GM19455 (cell line): ENCODE results near the gene TAX1BP1.
"Not testable (repeated sequence)": the region's sequence is repeated elsewhere in the genome, so short reads cannot be mapped to it uniquely, and the experiment has no call there.

Source experiments
- ATAC-seq: cut with Tn5 transposase; IDR thresholded peaks from one replicate; pipeline ENCODE4 v1.9.1; 2021; ENCODE audit not compliant: unreplicated experiment

TAX1BP1 gene

DNA sequence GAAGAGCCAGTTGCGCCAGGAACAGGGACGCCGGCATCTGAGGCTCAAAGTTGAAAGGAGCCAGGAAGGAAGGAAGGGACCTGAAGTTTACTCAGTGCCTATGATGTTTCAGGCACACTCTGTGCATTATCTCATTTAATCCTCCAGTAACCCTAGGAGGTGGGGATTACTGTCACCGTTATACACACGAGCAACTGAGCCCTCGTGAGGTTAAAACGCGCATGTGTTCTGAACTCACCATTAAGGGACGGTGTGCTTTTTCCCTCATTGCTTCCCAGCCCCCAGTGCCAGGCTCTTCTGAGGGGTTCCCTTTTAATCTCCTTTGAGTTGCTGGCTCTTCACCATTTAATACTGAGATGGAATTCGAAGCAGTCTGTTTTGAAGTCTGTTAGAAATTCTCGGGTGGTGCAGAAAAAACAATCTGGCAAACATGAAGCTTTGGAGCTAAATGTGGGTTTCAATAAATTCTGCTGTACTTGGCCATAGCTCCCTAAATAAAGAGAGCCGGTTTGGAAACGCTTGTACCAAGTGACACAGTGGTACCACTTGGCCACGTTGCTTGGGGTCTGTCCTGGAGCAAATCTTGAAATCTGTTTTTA lies 102.2 kb downstream of the TAX1BP1 start:
- no peak for ATAC-seq

DNA sequence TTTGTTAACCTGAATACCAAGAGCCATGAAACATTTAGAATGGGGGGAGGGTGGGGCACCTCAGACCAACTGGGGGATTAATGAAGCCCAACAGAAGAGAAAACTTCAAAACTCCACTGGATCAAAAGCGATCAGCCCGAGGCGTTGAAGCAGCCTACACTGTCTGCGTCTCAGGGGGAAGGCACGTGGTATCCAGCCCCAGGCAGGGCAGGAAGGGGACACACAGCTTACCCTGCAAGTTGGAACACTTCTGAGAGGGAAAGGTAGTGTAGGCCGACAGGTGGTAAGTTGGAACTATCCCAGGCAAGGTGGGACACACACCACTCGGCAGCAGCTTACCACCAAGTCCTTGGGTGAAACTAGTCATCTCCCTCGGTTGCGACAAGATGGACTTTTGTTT lies 102.9 kb downstream of the TAX1BP1 start:
- ATAC-seq: no peak

DNA sequence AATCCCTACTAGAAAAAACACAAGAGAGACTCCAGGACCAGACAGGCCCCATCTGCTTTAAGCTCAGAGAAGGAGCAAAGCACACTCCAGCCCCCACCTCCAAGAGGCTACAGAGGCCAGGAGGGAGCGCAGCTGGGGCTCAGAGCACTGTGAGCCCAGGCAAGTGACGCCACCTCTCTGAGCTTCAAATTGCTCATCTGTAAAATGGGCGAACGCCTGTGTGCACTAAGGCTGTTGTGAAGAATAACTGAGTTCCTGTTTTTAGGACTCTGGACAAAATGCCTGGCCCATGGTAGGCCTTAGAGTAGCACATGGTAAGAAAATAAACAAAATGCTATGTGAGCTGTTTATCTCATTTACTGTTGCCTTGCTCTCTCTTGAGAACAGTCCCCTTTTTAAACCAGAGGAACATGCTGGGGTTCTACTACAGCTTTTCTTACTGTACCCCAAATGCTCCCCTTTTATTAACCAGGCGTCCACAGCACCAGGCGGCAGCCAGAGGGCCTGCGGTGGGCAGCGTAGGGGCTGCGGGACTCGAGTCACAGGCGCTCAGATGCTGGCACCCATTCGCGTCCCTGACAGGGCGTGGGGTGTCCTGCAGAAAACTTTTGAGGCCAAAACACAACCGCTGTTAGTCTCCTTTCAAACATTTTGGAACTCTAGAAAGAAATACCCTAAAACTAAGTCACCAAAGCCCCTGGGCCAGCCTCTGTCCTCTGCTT lies 103.8 kb downstream of the TAX1BP1 start:
- no peak for ATAC-seq

DNA sequence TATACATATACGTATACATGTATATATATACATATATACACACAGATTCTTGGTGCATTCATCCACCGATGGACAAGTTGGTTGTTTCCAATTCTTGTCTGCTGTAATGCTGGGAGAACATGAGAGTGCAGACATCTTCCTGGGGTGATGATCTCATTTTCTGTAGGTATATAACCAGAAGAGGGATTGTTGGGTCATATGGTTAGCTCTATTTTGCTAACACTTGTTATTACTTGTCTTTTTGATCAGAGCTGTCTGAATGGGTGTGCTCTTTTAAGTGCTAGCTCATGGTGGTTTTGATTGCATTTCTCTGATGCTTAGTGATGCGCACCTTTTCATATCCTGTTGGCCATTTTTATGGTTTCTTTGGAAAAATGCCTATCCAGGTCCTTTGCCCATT lies 106.4 kb downstream of the TAX1BP1 start:
- ATAC-seq: no peak

- ATAC-seq: no peak
These were observed 110.6 kb downstream of the TAX1BP1 start for GRCh38 chr7:27850531-27850930.

DNA sequence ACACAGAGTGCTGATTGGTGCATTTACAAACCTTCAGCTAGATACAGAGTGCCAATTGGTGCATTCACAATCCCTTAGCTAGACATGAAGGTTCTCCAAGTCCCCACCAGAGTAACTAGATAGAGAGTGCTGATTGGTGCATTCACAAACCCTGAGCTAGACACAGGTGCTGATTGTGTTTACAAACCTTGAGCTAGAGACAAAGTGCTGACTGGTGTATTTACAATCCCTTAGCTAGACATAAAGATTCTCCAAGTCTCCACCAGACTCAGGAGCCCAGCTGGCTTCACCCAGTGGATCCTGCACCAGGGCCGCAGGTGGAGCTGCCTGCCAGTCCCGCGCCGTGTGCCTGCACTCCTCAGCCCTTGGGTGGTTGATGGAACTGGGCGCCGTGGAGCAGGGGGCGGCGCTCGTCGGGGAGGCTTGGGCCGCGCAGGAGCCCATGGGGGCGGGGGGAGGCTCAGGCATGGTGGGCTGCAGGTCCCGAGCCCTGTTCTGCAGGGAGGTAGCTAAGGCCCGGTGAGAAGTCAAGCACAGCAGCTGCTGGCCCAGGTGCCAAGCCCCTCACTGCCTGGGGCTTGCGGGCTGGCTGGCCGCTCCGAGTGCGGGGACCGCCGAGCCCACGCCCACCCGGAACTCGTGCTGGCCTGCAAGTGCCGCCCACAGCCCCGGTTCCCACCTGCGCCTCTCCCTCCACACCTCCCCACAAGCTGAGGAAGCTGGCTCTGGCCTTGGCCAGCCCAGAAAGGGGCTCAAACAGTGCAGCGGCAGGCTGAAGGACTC lies 116.9 kb downstream of the TAX1BP1 start:
- ATAC-seq: not testable (repeated sequence)

DNA sequence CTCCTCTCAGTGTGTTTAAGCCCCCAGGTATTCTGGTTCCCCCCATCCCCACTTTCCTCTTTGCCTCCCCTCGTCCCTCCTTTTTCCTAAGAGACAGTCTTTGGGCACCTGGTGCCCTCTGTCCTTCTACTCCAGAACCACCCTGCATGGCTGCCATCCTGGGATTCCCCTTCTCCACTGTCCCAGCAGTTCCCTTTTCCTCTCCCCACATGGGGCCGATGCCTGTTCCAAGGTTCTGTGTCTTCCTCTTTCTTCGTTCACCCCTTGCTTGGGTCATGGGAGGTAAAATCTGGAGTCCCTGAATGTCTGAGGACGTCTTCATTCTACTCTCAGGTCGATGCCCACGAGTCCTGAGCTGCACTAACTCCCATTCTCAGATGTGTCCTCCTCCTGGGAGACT lies 120.8 kb downstream of the TAX1BP1 start:
- ATAC-seq: no peak

DNA sequence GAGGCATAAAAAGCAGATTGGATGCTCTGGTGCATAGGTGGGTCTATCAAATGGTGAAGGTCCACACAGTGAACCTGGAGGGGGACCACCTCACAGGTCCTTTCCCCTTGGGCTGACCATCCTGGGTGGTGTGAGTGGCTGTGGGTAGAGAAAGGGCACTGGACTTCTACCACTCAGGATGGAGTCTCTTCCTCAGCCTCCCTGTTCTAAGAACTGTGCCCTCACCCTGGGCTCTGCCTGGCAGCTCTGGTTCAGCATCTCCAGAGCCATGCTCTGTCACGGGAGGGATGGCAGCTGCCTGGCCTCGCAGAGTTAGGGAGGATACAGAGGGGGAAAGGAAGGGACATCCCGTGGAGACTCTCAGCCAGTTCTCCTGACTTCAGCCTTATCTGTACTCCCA lies 121.8 kb downstream of the TAX1BP1 start:
- ATAC-seq: no peak

- ATAC-seq: no peak
These were observed 123.9 kb downstream of the TAX1BP1 start for GRCh38 chr7:27863880-27864279.

DNA sequence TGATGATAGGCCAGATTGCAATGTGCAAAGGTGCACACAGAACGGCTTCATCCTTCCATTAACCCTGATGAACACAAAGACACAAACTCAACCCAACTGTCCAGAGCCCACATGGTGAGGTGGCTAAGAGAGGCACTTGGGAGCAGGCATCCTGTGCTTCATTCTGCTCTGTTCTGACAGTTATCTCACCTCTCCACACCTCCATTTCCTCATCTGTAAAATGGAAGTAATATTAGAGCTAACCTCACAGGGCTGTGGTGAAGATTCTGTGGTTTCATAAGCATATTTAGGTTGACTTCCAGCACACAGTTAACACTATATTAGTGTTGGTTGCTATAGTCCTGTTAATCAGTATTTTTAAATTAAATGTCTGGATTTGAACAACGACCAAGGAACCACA lies 126.3 kb downstream of the TAX1BP1 start:
- no peak for ATAC-seq

GRCh38 chr7:27866828-27867672 lies 127.1 kb downstream of the TAX1BP1 start:
- ATAC-seq: no peak

DNA sequence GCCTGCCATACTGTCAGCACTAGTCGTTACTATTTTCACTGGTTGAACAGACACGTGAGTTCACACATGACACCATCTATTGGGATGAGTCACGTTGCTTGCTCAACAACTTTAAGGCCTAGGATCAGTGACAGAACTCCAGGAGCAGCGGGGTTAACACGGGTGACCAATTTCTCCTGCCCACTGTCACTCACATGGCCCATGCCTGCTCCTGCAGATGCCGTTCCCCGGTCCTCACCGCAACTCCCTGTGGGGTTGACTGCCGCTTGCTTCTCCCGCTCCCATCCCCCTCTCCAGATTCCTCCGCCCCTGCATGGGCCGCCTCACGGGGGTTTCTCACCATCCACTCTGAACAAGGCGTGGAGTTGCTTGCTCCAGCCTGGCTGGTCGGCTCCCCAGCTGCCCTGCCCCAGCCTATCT lies 128.2 kb downstream of the TAX1BP1 start:
- no peak for ATAC-seq

DNA sequence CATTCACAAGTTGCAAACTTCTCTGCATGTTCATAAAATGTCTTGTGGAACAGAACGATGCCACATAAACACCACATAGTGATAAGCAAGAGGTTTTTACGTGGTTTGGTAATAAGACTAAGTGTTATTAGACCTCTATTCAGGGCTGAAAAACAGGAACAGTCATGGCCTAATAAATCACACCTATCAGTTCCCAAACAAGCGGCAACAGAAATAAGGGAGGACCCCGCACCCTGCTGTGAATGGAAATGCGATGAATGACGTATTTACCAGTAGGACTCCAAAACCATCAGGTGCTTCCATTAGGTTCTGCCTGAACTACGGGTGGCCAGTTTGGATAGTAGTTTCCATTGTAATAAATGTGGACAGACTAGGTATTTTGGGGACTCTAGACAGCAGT lies 129.1 kb downstream of the TAX1BP1 start:
- no peak for ATAC-seq

DNA sequence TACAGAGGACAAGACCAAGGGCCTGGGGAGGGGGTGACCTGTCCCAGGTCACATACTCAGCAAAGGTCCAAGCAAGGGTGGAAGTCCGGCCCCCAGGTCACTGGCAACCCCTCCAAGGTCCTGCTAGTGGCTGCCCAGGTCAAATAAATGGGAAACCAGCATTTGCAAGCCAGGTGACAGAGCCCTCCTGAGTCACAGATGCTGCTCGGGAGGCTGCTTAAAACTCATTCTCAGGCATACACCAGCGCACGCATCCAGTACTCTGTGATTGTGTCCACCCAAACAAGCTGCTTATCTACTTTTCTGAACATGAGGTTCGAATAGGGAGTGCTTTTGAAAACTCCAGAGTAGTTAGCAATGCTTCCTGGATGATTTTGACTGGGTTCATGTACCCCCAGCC lies 130.6 kb downstream of the TAX1BP1 start:
- no peak for ATAC-seq

- ATAC-seq: no peak
These were observed 131.1 kb downstream of the TAX1BP1 start for GRCh38 chr7:27871086-27871485.

DNA sequence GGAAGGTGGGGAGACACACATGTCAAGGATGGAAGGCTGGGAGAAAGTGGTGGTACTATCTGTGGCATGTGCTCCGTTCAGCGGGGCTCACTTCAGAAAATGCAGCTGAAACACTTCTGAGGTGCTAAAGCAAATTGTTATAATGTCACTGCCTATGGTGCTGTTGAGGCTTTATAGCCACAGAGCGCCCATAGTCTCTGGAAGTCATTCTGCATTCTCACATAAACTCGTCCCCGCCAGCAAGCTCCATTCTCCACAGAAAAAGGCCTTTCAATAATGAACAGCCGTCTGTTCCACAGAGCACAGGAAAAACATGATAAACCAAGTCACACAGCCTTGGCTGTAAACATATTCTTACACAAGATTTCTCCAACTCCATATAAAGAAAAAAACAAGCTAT lies 131.9 kb downstream of the TAX1BP1 start:
- no peak for ATAC-seq

- no peak for ATAC-seq
These were observed 132.7 kb downstream of the TAX1BP1 start for GRCh38 chr7:27872356-27873275.

- no peak for ATAC-seq
These were observed 134.3 kb downstream of the TAX1BP1 start for GRCh38 chr7:27873981-27874957.

DNA sequence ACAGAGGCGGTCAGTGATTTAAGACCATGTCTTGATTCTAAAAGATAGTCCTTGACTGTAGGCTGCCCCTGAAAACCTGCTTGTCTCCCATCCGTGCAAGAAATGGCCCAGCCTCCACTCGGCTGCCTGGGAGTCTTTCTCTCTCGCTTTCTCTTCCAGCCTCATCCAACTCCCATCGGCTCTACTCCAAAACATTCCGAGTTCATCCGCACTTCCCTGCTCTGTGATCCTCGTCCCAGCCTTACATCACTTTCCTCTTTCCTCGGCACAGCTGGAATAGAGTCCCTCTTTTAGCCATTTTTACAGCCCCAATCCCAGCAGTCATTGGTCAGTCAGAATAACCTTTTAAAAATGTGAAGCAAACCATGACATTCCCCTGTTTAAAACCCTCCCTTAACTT lies 135.1 kb downstream of the TAX1BP1 start:
- no peak for ATAC-seq
